ENCODE results near the gene SLC35F3.

GRCh38 chr1:234243521-234244260 lies 339.2 kb downstream of the SLC35F3 start:
- TF ChIP-seq ZNF121 (CRISPR knock-in tag; IDR thresholded peaks at IDR 0.05), result no peak
- no peak for TF ChIP-seq CTCF (IDR thresholded peaks at IDR 0.05)
